ENCODE results near the gene CDH4.

The CDH4 gene

DNA sequence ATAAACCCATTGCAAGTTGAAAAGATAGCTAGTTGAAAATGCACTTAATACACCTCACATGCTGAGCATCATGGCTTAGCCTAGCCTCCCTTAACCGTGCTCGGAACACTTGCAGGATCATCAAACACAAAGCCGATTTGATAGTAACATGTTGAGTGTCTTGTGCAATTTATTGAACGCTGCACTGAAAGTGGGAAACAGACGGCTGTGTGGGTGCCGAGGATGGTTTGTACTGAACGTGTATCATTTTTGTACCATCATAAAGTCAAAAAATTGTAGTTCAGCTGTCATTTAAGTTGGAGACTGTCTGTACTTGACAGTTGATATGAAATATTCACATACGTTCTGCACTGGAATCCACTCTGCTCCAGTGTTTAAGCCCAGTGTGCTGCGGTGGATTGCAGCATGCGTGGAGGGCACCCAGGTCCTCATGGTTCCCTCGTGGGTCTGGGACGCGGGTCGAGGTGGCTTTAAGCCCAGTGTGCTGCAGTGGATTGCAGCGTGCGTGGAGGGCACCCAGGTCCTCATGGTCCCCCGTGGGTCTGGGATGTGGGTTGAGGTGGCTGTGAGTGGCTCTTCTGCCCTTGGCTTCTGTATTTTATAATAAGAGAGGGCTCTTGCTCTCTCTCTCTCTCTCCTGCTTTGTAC is 77.0 kb downstream of the CDH4 start:
- no peak for DNase-seq (ENCODE audit: low spot score)

GRCh38 chr20:61330441-61330840 is 78.4 kb downstream of the CDH4 start:
- DNase-seq (ENCODE audit: low spot score), result no peak

GRCh38 chr20:61331543-61331942 is 79.5 kb downstream of the CDH4 start:
- DNase-seq (ENCODE audit: low spot score), result no peak

DNA sequence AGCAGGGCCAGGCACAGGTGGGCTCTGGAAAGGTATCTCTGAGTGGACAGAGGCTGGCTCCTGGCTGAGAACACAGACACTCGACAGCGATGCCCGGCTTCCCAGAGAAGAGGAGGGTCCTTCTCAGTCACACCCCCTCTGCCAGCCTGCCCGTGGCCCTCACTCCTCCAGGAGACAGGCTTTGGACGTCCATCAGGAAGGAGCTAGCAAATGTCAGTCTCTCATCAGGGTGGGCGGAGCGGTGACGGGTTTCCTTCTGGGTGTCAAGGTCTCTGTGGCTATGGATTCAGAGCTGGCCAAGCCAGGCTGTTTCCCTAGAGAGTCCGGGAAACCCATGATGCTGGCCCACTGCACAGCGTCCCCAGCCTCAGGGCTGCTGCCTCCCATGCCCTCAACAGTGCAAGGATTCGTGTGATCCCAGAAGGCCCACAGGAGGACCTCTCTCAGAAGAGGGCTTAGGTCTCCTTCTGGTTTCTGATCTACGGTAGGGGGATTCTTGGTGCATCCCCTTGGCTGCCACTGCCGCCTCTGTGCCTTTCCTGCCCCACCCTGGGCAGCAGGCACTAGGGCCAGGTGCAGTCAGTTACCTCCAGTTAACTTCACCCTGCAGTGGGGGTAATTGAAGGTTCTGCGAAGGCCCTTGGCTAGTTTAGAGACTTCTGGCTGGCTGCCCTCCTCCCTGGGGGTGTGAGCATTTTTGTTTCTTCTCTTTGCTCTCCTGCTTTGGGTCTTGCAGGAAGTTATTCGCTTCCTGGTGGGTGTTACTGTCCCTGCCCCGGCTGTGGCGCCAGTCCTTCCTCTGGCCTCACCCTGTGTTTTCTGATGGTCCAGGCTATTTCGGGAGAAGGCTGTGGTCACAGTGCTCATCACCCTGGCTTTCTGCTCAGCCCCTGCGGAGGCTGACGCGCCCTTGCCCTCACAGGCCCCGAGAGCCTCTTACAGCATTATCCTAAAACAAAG is 80.2 kb downstream of the CDH4 start:
- DNase-seq (ENCODE audit: low spot score), result no peak

- no peak for DNase-seq (ENCODE audit: low spot score)
Observed at GRCh38 chr20:61333484-61334108, 81.5 kb downstream of the CDH4 start.

- DNase-seq (ENCODE audit: low spot score), result no peak
Observed at GRCh38 chr20:61340157-61340556, 88.1 kb downstream of the CDH4 start.

DNA sequence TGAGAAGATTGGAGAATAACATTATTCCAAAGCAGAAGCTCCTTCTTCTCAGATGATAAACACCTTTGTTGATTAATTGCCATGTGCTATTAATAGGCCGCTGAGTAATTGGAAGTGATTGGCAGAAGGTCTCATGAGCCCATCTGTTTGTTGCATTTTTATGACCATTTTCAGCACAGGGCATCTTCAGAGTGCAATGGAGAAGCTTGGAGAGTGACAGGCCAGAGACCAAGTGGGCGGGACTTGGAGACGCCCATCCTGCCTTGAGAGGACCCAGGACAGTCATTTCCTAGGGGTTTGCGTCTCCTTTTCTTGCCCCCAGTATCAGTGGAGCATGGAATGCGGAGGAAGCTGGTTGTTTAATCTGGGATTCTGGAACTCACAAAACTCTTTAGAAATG is 89.5 kb downstream of the CDH4 start:
- DNase-seq (ENCODE audit: low spot score), result no peak

- no peak for DNase-seq (ENCODE audit: low spot score)
Observed at GRCh38 chr20:61343934-61344333, 91.9 kb downstream of the CDH4 start.

GRCh38 chr20:61345656-61346055 is 93.6 kb downstream of the CDH4 start:
- DNase-seq (ENCODE audit: low spot score), result no peak

- DNase-seq (ENCODE audit: low spot score), result no peak
Observed at GRCh38 chr20:61346996-61347395, 94.9 kb downstream of the CDH4 start.

- DNase-seq (ENCODE audit: low spot score), result no peak
Observed at GRCh38 chr20:61347443-61347842, 95.4 kb downstream of the CDH4 start.

DNA sequence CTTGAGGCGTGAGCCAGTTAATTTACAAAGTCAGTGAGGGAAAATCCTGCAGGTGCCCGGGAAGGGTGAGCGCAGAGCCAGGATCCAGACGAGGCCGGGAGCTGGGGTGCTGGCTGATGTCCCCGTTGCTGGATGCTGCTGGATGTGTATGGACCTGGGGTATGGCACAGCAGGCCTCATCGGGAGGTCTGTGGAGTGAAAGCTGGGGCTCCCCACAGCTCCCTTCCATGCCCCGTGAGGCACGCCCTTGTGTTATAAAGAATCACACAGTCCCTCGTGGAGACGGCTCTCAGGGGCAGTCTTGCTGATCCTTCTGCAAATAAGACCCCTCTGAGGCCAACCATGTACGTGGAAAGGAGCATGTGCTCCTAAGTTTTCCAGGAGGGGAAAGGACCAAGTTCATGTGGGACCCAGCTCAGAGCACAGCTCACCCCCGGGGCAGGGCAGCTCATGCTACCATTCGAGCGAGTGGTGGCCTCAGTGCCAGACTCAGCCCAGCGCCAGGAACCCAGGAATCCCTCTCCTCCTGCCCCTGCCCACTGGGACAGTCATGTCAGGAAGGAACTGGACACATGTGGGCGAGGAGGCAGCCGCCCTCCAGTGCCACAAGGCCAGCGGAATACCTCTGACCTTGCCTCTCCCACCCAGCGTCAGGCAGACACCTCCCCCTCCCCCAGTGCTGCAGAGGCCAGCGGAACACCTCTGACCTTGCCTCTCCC is 97.5 kb downstream of the CDH4 start:
- no peak for DNase-seq (ENCODE audit: low spot score)

DNA sequence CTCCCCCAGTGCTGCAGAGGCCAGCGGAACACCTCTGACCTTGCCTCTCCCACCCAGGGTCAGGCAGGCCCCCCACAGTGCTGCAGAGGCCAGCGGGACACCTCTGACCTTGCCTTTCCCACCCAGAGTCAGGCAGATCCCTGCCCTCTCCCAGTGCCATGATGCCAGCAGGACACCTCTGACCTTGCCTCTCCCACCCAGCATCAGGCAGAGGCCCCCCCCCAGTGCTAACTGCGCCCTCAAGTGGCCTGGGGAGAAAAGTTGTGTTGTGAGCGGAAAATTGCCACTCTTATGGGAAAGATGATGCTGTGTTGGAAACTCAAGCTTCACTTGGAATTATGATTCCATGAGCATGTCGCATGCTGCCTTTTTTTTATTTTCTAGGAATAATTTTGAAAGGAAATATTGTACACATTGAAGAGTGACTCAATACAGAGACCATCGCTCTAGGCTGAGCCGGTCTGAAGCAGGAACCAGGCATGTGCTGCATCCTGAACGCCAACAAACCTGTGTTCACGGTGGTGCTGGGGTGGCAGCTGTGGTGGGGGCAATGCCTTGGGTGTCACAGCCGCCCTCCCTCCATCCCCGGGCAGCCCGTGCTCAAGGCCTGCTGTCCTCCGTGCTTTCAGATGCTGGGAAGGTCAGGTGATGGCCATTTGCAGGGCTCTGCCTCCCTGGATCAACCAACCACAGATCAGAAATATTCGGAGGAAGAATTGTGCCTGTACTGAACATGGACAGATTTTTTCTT is 98.6 kb downstream of the CDH4 start:
- DNase-seq (ENCODE audit: low spot score), result no peak

DNA sequence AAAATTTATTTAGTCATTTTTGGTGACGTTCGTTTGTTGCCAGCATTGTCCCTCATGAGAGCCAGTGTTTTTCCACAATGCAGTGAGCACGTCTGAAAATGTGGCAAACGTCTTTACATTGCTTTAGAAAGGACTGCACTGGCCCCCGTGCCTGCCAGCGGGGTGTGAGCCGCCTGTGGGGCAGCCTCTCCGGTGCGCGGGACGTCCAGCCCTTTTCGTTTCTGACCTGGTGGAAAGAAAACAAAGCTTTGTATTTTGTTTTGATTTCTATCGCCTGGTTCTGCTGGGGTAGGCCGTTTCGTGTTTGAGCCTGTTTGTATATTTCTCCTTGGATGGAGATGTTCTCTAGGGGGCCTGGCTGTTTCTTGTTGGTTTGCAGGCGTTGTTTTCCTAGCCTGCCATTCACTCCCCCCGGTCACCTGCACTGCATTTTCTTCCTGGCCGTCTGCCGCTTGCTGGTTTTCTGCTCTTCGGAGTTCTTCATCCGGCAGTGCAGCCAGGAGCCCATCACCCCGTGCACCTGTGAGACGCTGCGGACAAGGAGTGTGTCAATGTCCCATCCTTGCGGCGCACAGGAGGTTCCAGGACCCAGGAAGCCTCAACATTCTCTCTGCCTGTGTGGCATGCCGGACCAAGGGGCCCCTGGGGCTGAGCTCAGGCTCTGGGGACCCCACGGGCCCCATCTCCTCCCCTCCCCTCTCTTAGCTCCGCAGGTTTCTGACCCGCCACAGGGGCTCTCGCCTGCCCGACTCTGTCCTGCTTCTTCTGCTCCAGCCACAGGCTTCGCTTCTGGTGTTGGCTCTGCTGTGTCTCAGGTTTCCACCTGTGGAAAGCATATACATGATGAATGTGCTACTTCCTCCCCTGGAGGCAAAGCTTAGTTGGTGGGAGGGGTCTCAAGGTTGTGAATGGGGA is 100.5 kb downstream of the CDH4 start:
- DNase-seq (ENCODE audit: low spot score), result no peak

- no peak for DNase-seq (ENCODE audit: low spot score)
Observed at GRCh38 chr20:61353261-61354000, 101.4 kb downstream of the CDH4 start.

DNA sequence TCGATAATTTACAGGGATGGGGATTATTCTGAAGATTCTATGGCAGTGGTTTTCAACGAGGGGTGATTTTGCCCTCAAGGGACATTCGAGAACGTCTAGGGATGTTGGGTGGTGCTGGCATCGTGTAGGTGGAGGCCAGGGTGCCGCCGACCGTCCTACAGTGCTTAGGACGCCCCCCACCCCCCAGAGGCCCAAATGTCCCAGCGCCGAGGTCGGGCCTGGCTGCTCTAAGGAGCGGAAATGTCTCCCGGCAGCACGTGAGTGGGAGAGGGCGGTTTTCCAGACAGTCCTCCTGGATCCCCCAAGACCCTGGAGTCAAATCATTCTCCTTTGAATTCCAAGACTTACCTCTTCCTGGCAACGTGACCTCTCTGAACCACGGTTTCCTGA is 101.9 kb downstream of the CDH4 start:
- no peak for DNase-seq (ENCODE audit: low spot score)

- DNase-seq (ENCODE audit: low spot score), result no peak
Observed at GRCh38 chr20:61354501-61354900, 102.4 kb downstream of the CDH4 start.

DNA sequence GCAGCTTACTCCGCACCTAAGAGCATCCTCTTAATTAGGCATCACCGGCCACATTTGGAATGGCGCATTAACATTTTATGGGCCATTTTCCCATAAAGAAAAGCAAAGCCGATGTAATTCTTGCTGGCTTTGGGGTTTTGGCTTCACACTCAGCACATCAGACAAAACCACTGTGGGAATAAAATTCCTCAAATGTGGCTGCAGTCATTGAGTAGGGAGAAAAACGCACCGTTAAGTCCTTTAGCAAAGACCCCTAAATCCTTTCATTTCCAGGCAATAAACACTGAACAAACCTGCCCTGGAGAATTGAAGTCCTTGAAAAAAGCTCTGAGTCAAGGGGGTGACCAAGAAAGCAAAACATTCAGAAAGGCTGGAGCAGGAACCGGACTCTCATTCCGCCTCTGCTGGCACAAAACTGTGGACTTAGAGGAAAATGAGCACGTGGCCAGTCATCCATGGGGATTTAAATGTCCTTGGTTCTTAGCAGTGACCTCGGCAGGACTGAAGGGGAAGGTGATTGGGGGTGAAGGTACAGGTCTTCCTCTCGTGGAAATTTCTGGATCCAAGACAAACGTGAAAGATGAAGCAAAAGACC is 102.9 kb downstream of the CDH4 start:
- DNase-seq (ENCODE audit: low spot score), result no peak

- no peak for DNase-seq (ENCODE audit: low spot score)
Observed at GRCh38 chr20:61355585-61355984, 103.5 kb downstream of the CDH4 start.
